ENCODE measurements around the gene NPHS1.

- TF ChIP-seq CTCF (IDR thresholded peaks at IDR 0.05): no peak
- no peak for TF ChIP-seq POLR2A (IDR thresholded peaks at IDR 0.05)
Measured at GRCh38 chr19:35813043-35813890, 39.0 kb downstream of the NPHS1 start.

Data from uterus (tissue), 2 donors.